Liver (tissue), 9 donors: ENCODE results near the gene GRIN3A. TPM values are rescaled to one million over a fixed set of nuclear protein-coding genes. Genes with fewer than 3 reads are reported as not detected.

Experiments used
- DNase-seq: peaks from one replicate; pipeline ENCODE4 v3.0.0-alpha.2; 2017; ENCODE audit warnings: low spot score
- H3K27ac ChIP-seq, 2 donors: one replicate each; pipeline ENCODE4 v1.7.0; 2013; ENCODE audit warnings: inconsistent platforms in 2 of 2, low read length in 2 of 2, control low read depth in 1 of 2, low read depth in 1 of 2, mild to moderate bottlenecking in 1 of 2
- H3K27me3 ChIP-seq, 4 donors: one replicate each; pipeline versions ENCODE4 v1.6.1 to v1.7.0; 2013; ENCODE audit warnings: low read length in 3 of 4, inconsistent platforms in 1 of 4, mild to moderate bottlenecking in 1 of 4, moderate library complexity in 1 of 4; ENCODE audit not compliant: control insufficient read depth in 4 of 4, insufficient read depth in 4 of 4
- H3K36me3 ChIP-seq, 4 donors: one replicate each; pipeline versions ENCODE4 v1.6.1 to v1.7.0; 2013; ENCODE audit warnings: low read length in 3 of 4, mild to moderate bottlenecking in 3 of 4, low read depth in 1 of 4, moderate library complexity in 1 of 4; ENCODE audit not compliant: control insufficient read depth in 4 of 4, insufficient read depth in 3 of 4
- H3K4me1 ChIP-seq, 4 donors: one replicate each; pipeline versions ENCODE4 v1.6.1 to v1.7.0; 2013; ENCODE audit warnings: low read length in 3 of 4, mild to moderate bottlenecking in 3 of 4, moderate library complexity in 1 of 4; ENCODE audit not compliant: control insufficient read depth in 4 of 4, insufficient read depth in 4 of 4
- H3K4me3 ChIP-seq, 3 donors: one replicate each; pipeline versions ENCODE4 v1.6.1 to v1.7.0; 2013; ENCODE audit warnings: low read length in 3 of 3, control low read depth in 1 of 3, low read depth in 1 of 3, mild to moderate bottlenecking in 1 of 3
- H3K9ac ChIP-seq, 2 donors: one replicate each; pipeline ENCODE4 v1.7.0; 2013; ENCODE audit warnings: low read length in 2 of 2, mild to moderate bottlenecking in 2 of 2, moderate library complexity in 2 of 2, control low read depth in 1 of 2, low read depth in 1 of 2
- H3K9me3 ChIP-seq, 4 donors: one replicate each; pipeline versions ENCODE4 v1.6.1 to v1.7.0; 2013; ENCODE audit warnings: low read length in 3 of 4; ENCODE audit not compliant: control insufficient read depth in 4 of 4
- CTCF ChIP-seq: fragments of 150-350 bp; IDR thresholded peaks from 2 replicates; pipeline ENCODE4 v1.5.1; 2017; ENCODE audit warnings: improper control_type of control experiment, low read depth, low read length; ENCODE audit not compliant: missing input control
- EGR1 ChIP-seq, 2 donors: IDR thresholded peaks; 2 replicates each; pipeline ENCODE4 v1.6.1; 2016 to 2018; ENCODE audit warnings: antibody characterized with exemption in 2 of 2, low read depth in 2 of 2
- FOXA1 ChIP-seq: IDR thresholded peaks from 2 replicates; pipeline ENCODE4 v1.6.1; 2016; ENCODE audit warnings: antibody characterized with exemption
- FOXA2 ChIP-seq: IDR thresholded peaks from 2 replicates; pipeline ENCODE4 v1.6.1; 2016; ENCODE audit warnings: antibody characterized with exemption
- GABPA ChIP-seq, 2 donors: IDR thresholded peaks in 1 of 2; conservative IDR thresholded peaks in 1 of 2; 2 replicates each; pipeline ENCODE4 v1.6.1; 2016; ENCODE audit warnings: antibody characterized with exemption in 2 of 2, mild to moderate bottlenecking in 1 of 2, moderate library complexity in 1 of 2
- HNF4A ChIP-seq, 2 donors: conservative IDR thresholded peaks; 2 replicates each; pipeline ENCODE4 v1.6.1; 2016; ENCODE audit warnings: antibody characterized with exemption in 2 of 2, mild to moderate bottlenecking in 2 of 2
- HNF4G ChIP-seq: IDR thresholded peaks from 2 replicates; pipeline ENCODE4 v1.6.1; 2016; ENCODE audit warnings: antibody characterized with exemption
- JUND ChIP-seq, 2 donors: IDR thresholded peaks; 2 replicates each; pipeline ENCODE4 v1.6.1; 2016; ENCODE audit warnings: antibody characterized with exemption in 2 of 2
- MAX ChIP-seq: IDR thresholded peaks from 2 replicates; pipeline ENCODE4 v1.6.1; 2016; ENCODE audit warnings: antibody characterized with exemption
- NR2F2 ChIP-seq: IDR thresholded peaks from 2 replicates; pipeline ENCODE4 v1.6.1; 2016; ENCODE audit warnings: antibody characterized with exemption
- RAD21 ChIP-seq, 2 donors: IDR thresholded peaks; 2 replicates each; pipeline ENCODE4 v1.6.1; 2016; ENCODE audit warnings: antibody characterized with exemption in 2 of 2, mild to moderate bottlenecking in 2 of 2
- REST ChIP-seq: IDR thresholded peaks from 2 replicates; pipeline ENCODE4 v1.6.1; 2016; ENCODE audit warnings: antibody characterized with exemption, mild to moderate bottlenecking
- RXRA ChIP-seq, 2 donors: IDR thresholded peaks; 2 replicates each; pipeline ENCODE4 v1.6.1; 2017 to 2018; ENCODE audit warnings: antibody characterized with exemption in 2 of 2, mild to moderate bottlenecking in 1 of 2
- SP1 ChIP-seq: IDR thresholded peaks from 2 replicates; pipeline ENCODE4 v1.6.1; 2018; ENCODE audit warnings: antibody characterized with exemption, mild to moderate bottlenecking
- TAF1 ChIP-seq: conservative IDR thresholded peaks from 2 replicates; pipeline ENCODE4 v1.6.1; 2016; ENCODE audit warnings: antibody characterized with exemption, mild to moderate bottlenecking
- YY1 ChIP-seq: IDR thresholded peaks from 2 replicates; pipeline ENCODE4 v1.6.1; 2016; ENCODE audit warnings: antibody characterized with exemption, mild to moderate bottlenecking
- ZBTB33 ChIP-seq: IDR thresholded peaks from 2 replicates; pipeline ENCODE4 v1.6.1; 2016; ENCODE audit warnings: antibody characterized with exemption
- whole genome bisulfite sequencing: extraction: QIAGEN DNeasy Blood & Tissue Kit; methylation state at CpG from one replicate; pipeline ENCODE4 v1.1.7; 2013; 5-methylcytosine and 5-hydroxymethylcytosine counted together
- polyA plus RNA-seq, 2 donors: library from polyadenylated mRNA; stranded (reverse) in 1 of 2; unstranded in 1 of 2; fragments of 200-250 nt in 1 of 2; fragments of >200 nt in 1 of 2; fragmentation: Nextera tagmentation in 1 of 2; extraction: Ambion mirVana in 1 of 2; gene quantifications; one replicate each; pipeline versions ENCODE4 v1.2.1 to v1.2.3, GENCODE V29; 2013 to 2015
- total RNA-seq, 2 donors: library from RNA; depleted of rRNA; stranded (reverse); fragments of >200 nt; gene quantifications; one replicate each; pipeline ENCODE4 v1.2.3, GENCODE V29; 2014
- TF ChIP-seq, protein P1 (sequence below): IDR thresholded peaks from 2 replicates; pipeline ENCODE4 v1.6.1; 2016; ENCODE audit warnings: antibody characterized with exemption
- donor health status: healthy.
- donor health status: healthy.
- donor health status: healthy.
- donor health status: healthy.
- donor health status: healthy.

Gene GRIN3A
- total and polyA plus RNA-seq, 4 donors, result under 0.01 to 0.23 (median 0.09) TPM

DNA sequence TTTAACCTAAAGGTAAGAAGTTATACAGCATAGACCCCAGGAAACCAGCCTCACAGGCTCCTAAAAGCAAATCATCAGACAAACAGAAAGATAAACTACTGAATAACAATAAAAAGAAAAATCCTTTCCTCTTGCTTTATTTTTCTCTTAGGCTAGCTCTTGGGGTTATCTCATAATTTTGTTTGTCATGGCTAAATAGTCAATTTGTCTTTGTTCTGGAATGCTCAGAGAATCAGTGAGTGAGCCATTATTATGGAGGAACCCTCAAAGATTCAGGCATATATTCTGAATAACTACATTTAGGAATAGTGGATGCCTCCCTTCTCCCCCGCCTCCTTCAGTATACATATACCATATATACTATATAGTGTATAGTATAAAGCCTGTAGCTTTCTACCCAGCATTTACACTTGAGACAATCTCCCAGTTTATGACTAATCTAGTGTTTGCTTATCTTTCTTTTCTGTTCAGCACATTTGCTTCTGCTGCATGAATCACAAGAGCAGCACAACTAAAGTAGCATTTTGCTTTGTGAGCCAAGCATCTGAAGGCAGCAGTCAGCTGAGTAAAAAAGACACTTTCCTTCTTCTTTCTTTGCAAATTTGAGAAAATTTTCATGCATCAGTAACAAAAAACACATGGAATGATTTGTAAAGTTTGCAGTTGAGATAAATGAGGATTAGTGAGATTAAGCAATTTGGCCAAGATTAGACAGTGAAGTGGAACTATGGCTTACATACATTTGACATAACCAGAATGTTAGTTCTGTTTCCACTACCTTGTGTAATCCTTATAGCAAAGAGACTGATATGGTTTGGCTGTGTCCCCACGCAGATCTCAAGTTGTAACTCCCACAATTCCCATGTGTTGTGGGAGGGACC, 98.4 kb downstream of the GRIN3A start:
- H3K27ac ChIP-seq, result peak overlapping the region; percentile 66
- WGBS, result 74% methylated on average over 2 of the region's 2 CpGs
- H3K36me3 ChIP-seq, result no peaks in the 10 kb centered on the region
- TF ChIP-seq GABPA (IDR thresholded peaks at IDR 0.05 in 1 of 2, conservative IDR thresholded peaks at IDR 0.05 in 1 of 2) (no peak), JUND (IDR thresholded peaks at IDR 0.05) (peak in 1 of 2 donors; percentile 49), HNF4A (conservative IDR thresholded peaks at IDR 0.05) (no peak), ZBTB33 (no peak), MAX (no peak), YY1 (peak; percentile 3), TAF1 (no peak), EGR1 (IDR thresholded peaks at IDR 0.05; ENCODE audit: low read depth in 2 of 2) (no peak)
- peaks cover 2 to 39% (median 25%) of the 10 kb centered on the region in 4 donors for H3K4me1 ChIP-seq
- H3K27me3 ChIP-seq, result no peaks in the 10 kb centered on the region
- no peak overlapping the region for H3K9ac ChIP-seq
- no peak overlapping the region for H3K4me3 ChIP-seq
- no peaks in the 10 kb centered on the region for H3K9me3 ChIP-seq
- DNase-seq, result no peak

GRCh38 chr9:101639311-101639710, 99.1 kb downstream of the GRIN3A start:
- WGBS, result 26% methylated on average over 1 of the region's 1 CpG
- no peak for DNase-seq
- H3K36me3 ChIP-seq, result no peaks in the 10 kb centered on the region
- H3K9ac ChIP-seq, result no peak overlapping the region
- peak overlapping the region; percentile 66 for H3K27ac ChIP-seq
- TF ChIP-seq REST (peak; percentile 62), JUND (IDR thresholded peaks at IDR 0.05) (peak; percentile 83 to 91), RXRA (IDR thresholded peaks at IDR 0.05) (peak; percentile 88 to 91), SP1 (peak; percentile 94), GABPA (IDR thresholded peaks at IDR 0.05 in 1 of 2, conservative IDR thresholded peaks at IDR 0.05 in 1 of 2) (no peak), YY1 (peak; percentile 63), NR2F2 (no peak), CTCF (no peak), FOXA2 (peak; percentile 78), MAX (peak; percentile 85), HNF4G (peak; percentile 87), RAD21 (IDR thresholded peaks at IDR 0.05) (peak; percentile 42 to 52), FOXA1 (peak; percentile 73), ZBTB33 (peak; percentile 61), HNF4A (conservative IDR thresholded peaks at IDR 0.05) (peak; percentile 98), TAF1 (no peak), EGR1 (IDR thresholded peaks at IDR 0.05; ENCODE audit: low read depth in 2 of 2) (peak in 1 of 2 donors; percentile 63)
- TF ChIP-seq, protein P1, sequence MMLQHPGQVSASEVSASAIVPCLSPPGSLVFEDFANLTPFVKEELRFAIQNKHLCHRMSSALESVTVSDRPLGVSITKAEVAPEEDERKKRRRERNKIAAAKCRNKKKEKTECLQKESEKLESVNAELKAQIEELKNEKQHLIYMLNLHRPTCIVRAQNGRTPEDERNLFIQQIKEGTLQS, result peak; percentile 92
- peaks cover 2 to 39% (median 25%) of the 10 kb centered on the region in 4 donors for H3K4me1 ChIP-seq
- H3K9me3 ChIP-seq, result no peaks in the 10 kb centered on the region
- peak overlapping the region in 1 of 3 donors; percentile 26 for H3K4me3 ChIP-seq
- H3K27me3 ChIP-seq, result no peaks in the 10 kb centered on the region
